Fibroblast of skin of left biceps (primary cell): ENCODE measurements around the gene ITGB1.

Experiments
- DNase-seq, 2 experiments: peaks; one replicate each; pipeline ENCODE4 v3.0.0-alpha.2; 2013; ENCODE audit warnings: low read depth in 2 of 2

Gene ITGB1

DNA sequence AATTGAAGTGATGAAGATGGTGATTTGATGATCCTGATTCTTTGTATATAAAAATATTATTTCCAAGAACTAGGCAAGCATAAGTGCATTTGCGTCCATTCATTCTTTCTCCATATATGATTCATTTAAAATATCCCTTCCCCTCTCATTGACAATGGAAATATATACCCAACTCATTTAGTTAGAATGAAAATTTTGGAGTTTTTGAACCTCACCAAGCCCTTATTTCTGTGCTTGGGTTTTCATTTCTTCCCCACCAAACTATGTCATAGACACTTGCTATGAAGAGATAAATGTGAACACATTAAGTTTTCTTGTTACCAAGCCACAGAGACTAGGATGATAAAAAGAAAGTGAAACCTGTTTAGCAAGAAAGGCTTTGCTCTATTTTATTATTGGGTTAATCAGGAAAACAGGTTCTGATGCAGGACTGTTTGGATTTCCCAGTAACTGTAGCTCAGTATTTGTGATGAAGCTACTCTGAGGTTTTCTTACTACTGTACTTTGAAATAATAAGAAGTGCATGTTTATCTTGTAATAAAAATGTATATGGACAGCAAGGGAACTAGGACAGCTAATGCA, 68.3 kb downstream of the ITGB1 start:
- DNase-seq = no peak

GRCh38 chr10:32888161-32888927, 69.7 kb downstream of the ITGB1 start:
- no peak for DNase-seq

DNA sequence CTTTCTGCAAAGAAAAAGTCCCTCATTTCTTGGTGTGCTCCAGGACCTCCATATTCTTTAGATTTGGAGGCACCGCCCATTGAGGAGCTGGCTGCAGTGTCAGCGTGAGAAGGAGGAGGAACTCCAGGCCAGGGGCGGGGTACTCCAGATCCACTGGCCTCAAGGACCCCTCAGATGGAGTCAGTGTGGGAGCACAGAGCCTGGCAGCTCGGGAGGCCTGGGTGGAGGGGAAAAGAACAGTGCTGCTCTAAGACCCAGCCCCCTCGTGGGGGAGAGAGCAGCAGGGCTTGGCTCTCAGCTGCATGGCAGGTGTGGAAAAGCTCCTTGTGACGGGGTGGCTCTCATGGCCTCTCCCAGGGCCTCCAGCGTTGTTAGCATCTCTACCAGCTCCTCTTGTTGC, 70.5 kb downstream of the ITGB1 start:
- no peak for DNase-seq

GRCh38 chr10:32882076-32882475, 76.0 kb downstream of the ITGB1 start:
- no peak for DNase-seq

- DNase-seq = no peak
Observed at GRCh38 chr10:32878646-32879045, 79.4 kb downstream of the ITGB1 start.

DNA sequence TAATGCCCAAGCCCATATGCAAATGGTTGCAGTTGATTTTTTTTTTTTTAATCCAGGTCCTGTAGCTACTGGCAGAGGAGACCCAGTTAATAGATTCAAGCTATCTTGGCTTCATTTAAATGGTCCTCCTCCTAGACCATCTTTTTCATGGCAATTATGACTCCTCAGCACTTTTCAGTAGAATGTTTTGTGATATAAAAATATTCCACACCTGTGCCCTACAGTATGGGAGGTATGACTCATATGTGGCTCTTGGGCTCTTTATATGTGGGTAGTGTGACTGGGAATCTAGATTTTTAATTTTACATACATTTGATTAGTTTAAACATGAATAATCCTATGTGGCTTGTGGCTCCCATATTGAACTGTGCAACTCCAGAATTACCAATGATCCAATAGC, 80.1 kb downstream of the ITGB1 start:
- no peak for DNase-seq

DNA sequence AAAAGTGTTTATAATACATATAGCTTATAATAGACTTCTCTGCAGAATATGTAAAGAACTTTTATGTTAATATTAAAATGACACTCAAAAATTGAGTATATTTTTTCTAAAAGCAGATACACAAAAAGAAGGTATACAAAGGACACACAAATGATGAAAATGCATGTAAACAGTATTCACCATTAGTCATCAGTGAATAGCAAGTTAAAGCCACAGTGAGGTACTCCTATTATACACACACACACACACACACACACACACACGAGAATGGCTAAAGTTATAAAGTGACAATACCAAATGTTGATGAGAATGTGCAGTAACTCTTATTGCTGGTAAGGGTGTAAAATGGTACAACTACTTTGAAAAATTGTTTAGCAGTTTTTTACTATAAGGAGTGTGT, 92.9 kb downstream of the ITGB1 start:
- no peak for DNase-seq

DNA sequence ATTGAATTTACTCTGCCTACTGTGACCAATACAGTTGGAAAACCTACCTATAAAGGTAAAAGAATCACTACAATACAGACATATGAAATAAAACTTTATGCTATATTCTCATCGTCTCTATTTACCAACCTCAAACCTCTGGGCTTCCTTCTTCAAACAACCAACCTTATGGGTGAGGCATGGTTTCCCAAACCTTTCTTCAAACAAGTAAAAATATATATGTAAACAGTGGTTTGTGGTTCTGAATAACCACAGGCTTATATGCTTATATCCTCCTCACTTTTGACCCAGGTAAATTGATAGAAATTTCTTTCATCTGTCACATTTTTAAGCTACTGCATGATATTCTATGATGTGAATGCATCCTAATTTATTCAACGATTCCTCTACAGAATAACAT, 103.6 kb downstream of the ITGB1 start:
- DNase-seq = no peak

DNA sequence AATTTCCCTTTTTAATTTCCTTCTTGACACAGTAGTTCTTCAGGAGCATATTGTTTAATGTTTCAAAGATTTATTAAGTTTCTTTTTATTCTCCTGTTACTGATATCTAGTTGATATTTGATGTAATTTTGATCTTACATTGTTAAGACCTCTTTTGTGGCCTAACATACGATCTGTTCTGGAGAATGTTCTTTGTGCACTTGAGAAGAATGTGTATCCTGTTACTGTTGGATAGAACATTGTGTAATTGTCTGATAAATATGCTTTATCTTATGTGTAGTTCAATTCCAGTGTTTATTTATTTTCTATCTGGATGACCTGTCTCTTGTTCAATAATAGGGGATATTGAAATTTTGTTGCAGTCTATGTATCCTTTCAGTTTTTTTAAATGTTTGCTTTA, 106.7 kb downstream of the ITGB1 start:
- DNase-seq = no peak
